CD4-positive, alpha-beta T cell treated with Interleukin-4 for 4 hours (primary cell): Measurements from ENCODE around the gene GNB1.
A peak's percentile ranks its signal among the peaks of the same experiment; 100 is the strongest.

ENCODE experiments used
- DNase-seq: peaks from one replicate; pipeline ENCODE4 v3.0.0-alpha.2; 2020

GNB1 gene

DNA sequence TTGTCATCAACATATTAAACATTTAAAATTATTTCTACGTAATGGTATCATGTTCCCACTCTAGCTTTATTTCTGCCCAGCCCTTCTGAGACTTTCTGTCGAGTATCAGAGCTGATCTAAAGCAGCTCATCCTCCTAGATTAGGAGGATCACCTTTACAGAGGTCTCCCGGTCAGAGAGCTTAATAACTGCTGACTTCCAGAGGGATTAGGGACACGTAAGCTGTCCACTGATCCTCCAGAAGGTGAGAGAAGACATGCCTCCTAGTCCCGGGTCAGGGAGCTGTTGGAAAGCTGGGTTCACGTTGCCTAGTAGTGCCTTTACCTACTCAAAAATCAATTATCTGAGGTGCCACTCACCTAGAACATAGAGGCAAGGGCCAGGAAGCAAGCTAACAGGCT, 81.4 kb downstream of the GNB1 start:
- DNase-seq, result no peak

GRCh38 chr1:1808206-1808605, 82.7 kb downstream of the GNB1 start:
- no peak for DNase-seq

DNA sequence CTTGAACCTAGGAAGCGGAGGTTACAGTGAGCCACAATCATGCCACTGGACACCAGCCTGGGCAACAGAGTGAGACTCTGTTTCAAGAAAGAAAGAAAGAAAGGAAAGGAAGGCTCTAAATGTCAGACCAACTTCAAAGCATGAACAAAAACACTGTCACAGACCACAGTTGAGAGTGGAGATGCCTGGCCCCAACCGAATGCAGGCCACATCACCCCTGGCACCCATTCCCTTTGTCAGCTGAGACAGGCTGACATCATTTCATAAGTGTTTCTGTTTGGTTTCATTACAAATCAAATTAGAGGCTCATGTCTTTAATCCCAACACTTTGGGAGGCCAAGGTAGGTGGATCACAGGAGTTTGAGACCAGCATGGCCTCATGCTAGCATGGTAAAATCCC, 84.0 kb downstream of the GNB1 start:
- DNase-seq, result no peak

GRCh38 chr1:1804301-1804700, 86.6 kb downstream of the GNB1 start:
- DNase-seq, result no peak

DNA sequence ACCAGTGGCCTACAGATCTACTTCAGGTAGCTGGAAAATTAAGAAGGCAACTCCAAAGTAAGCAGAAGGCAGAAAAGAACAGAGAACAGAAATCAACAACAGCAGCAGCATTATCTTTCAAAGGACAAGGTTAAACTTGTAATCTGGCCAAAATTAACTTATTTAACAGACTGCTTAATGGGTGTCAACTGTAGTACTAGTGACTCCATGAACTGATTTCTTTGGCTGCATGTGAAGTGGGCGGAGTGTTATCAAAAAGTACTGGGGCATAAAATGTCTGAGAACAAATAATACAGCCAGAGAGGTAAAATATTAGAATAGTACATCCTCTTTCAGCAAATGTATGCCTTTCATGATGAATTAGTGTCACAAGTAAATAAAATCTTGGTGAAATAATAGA, 88.0 kb downstream of the GNB1 start:
- no peak for DNase-seq

DNA sequence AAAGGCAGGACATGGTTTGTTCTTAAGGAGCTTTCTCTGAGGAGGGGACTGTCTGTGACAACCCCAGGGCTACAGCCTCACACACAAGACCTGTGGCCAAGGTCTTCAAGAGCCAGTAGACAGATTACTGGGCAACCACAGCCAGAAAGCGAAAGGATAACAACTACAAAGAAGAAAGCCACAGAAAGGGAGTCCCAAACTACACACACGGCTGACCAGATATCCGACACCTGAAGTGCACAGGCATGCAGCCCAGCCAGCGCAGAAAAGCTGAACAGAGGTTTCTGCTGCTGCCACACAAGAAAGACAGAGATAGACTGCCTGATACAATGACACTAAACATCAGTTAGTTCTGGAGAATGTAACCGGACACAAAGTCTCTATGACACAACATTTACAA, 91.2 kb downstream of the GNB1 start:
- no peak for DNase-seq

- DNase-seq, result no peak
Observed at GRCh38 chr1:1797731-1798341, 93.1 kb downstream of the GNB1 start.

- DNase-seq, result no peak
Observed at GRCh38 chr1:1796466-1796865, 94.4 kb downstream of the GNB1 start.

DNA sequence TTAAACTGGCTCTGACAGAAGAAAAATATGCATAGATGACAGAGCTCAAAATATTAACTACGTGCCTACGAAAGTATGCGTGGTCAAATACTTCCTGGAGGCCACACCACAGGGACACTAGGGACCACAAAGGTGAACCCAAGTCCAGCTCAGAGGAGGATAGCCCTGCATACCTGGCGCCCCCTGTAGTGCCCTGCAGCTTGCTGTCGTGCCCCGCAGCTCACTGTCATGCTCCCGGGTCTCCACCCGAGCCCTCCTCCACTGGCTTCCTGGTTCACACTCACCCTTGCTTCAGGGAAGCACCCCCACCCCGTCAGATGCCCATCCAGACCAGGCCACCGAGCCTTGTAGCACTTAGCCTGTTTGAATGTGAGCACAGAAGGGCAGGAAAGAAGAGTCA, 95.9 kb downstream of the GNB1 start:
- no peak for DNase-seq

DNA sequence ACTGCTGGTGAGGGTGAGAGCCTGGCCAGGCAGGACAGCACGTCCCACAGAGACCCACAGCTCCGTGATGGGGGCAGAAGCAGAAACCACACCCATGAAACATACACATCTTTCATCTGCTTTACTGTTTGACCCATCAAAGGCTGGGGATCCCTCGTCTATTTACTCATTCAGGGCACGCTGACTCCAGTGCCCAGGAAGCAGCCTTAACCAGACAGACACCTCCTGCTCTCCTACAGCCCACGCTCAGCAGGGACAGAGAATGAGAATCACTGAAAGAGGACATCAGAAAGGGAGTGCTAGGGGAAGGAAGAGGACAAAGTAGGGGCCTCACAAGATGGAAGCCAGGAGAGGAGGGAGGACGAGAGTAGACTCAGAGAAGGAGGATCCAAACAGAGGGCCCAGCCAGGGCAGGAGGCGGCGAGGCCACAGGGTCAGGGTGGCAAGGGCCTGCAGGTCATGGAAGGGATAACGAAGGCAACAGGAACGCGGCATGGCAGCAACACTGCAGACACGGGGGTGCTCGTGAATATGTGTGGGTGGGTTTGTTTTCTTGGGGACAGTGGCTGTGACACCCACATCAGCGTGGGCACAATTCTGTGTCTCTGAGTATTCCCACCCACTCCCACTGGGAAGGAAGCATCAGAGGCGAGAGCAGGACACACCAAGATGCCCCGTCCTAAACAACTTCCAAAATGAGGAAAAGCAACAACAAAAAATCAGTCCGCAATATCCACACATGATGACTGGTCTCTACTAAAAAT, 97.2 kb downstream of the GNB1 start:
- DNase-seq, result no peak

DNA sequence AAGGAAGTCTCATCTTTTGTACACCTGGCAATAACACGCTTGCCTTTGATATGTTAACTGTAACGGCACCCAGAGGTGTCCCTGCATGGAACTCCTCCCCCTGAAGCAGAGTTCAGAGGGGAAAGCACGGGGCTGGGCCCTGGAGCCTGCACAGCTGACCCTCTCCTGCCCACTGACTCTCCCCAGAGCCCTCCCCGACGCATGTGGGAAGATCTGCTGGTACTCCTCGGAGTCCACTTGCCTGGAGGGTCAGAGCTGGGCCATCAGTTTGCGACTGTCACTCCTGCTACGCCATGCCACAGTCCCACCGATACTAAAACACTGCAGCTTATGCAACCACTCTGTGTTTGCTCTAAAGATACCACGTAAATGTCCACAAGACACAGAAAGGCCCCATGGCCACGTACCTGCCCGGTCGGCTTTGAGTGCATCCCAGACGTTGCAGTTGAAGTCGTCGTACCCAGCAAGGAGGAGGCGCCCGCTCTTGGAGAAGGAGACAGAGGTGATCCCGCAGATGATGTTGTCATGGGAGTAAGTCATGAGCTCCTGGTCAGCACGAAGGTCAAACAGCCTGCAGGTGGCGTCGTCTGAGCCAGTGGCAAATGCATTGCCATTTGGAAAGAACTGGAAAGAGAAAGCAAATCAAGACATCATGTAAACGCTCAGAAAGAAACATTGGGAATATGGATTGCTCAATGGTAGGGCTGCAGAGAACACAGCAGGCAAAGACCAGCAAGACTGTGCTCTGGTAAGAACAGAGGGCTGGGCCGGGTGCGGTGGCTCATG, 102.0 kb downstream of the GNB1 start:
- DNase-seq, result no peak

- DNase-seq, result no peak
Observed at GRCh38 chr1:1788136-1788535, 102.8 kb downstream of the GNB1 start.

DNA sequence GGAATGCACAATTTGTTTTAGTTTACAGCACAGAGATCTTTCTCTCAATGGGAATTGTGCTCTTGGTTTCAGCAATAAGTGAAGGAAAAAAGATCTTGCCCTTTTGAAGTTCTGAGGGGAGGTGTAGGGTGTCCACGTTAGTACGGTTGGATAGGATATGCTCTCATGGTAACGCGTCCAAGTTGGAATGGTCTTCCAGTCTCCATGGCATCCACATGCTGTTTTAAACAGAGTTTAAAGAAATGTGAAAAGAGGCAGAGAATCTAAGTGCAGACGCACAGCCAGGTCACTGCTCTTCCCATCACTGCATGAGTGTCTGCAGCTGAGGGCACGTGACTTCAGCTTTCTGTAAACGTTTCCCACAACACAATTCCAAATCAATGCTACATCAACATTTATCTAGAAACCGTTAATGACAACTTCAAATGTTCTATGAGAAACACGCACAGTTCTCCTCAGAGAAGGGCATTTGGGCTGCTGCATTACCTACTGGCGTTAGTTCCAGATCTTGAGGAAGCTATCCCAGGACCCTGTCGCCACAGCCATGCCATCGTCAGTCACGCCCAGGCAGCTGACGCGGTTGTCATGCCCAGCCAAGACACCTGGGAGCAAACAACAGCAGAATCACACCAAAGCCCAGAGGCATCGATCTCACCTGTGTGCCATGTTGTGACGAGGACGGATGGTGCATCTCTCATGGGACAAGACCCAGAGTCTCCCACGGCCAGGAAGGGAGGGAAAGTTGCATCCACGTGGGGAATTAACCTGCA, 103.9 kb downstream of the GNB1 start:
- no peak for DNase-seq

DNA sequence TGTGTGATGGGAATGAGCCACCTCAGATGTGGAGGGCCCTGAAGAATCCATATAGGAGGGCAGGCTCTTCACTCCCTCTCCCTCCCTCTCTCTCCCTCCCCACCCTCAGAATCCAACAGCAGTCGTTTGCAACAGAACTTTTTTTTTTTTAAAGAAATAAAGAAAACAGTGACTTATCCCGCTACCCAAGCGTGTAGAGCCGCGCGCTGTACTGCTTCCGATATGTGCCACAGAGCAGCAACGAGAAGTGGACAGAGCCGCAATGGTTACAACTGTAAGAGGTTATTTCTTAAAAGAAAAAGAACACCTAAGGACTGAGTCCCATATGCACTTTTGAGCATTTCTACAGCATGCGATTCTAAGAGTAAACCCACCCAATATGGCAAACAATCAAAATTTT, 105.2 kb downstream of the GNB1 start:
- DNase-seq, result no peak

DNA sequence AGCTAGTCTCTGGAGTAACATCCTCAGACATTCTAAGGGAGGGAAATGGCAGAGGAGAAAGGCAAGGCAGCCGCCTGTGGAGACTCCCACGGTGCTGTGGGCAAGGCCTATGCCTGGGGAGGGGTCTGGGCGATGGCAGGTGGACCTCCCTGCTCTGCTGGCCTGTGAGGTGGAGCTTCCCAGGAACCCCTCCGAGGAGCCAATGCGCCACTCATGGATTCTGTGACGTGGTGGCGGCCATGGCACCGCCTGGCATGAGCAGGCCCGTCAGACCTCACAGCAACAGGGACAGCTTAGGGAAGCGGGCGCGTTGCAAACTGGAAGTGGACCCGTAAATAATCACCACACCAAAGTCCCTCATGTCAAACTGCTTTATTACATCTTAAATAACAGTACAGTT, 106.0 kb downstream of the GNB1 start:
- no peak for DNase-seq

DNA sequence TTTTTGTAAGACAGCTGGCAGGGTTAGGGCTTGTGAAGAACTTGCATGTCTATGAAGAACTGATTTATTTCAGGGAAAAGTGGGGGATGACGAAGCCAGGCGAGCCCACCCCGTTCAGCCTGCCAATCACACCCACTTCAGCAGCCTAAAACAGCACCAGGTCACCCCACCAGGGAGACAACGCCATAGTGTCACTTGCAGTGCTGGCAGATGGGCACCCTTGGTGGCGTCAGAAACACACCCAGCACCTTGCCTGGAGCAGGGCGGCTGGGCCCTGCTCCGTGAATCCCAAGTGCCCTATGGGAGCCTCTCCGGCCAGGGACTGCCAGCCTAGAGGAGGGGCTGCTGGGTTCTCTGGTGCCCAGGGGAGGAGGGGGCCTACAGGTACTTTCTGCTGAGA, 107.6 kb downstream of the GNB1 start:
- DNase-seq, result no peak

DNA sequence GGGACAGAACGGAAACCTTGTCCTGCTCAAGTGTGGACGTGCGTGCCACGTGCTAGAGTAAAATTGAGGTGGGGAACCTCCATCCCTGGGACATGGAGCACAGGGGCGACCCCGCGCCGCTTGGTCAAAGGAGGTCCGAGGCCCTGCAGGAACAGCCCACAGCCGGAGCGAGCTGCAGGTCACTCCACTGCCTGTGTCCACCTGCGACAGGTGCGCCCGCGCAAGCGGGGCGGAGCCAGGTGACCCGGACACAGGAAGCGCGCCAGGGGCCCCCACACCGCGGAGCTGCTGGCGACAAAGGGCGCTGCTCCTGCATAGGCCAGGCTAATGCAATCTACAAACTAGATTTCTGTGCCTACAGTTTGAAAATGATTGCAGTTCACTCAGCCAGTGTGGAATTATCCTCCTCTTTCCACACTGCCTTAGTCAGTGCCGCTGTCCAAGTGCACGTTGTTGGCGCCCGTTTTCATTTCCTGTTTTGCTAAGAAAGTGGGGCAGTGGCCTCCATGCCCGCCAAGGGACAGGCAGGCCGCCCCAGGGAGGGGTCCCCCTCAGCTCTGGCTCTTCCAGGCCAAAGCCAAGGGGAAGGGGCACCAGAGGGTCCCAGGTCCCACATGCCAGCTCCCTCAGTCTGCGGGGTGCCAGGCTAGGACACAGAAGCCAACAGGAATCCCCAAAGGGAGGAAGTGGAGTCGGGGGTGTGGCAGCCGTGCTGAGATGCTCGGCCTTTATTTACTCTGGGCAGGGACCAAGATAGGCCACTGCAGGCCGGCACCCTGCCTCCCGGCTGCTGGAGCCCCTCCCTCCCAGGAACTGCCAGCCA, 108.3 kb downstream of the GNB1 start:
- DNase-seq, result peak; percentile 21

- no peak for DNase-seq
Observed at GRCh38 chr1:1781526-1781903, 109.4 kb downstream of the GNB1 start.

DNA sequence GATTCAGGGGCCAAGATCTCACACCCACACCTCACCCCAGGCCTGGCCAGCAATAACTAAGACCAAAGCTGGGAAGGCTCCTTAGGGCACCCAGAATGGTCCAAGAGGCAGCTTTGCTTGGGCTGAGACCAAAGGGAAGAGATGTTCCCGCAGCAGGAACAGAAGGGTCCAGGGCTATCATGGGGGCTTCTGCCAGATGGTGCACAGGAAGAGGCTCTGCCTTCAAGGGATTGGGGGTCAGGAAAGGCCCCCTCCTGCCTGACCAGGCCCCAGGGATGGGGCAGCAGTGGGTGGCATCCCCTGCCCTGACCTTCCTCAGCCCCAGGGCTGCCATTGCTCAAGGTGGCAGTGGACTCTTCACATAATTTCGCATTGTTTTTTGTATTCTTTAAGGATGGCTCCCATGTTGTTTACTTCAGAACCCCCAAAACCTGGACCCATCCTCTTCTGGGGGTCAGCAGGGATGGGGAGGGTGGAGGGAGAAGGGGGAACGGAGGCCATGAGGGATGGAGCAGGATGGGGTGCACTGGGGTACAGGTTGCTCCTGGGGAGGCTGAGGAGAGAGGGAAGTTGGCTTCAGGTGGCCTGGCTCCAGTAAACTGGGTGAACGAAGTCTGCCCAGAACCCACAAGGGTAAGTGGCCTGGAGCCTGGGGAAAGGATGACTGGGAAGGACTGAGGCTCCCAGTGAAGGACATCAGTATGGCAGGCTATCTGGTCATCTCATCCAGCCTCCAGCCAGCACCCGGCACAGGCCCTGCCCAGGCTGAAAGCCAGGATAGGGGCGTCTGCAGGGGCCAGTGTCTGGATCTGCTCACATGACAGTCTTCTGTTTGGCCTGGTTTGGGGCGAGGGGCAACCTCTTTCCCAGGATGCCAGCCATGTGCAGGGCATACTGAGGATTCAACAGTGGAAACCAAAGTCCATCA, 110.0 kb downstream of the GNB1 start:
- no peak for DNase-seq

DNA sequence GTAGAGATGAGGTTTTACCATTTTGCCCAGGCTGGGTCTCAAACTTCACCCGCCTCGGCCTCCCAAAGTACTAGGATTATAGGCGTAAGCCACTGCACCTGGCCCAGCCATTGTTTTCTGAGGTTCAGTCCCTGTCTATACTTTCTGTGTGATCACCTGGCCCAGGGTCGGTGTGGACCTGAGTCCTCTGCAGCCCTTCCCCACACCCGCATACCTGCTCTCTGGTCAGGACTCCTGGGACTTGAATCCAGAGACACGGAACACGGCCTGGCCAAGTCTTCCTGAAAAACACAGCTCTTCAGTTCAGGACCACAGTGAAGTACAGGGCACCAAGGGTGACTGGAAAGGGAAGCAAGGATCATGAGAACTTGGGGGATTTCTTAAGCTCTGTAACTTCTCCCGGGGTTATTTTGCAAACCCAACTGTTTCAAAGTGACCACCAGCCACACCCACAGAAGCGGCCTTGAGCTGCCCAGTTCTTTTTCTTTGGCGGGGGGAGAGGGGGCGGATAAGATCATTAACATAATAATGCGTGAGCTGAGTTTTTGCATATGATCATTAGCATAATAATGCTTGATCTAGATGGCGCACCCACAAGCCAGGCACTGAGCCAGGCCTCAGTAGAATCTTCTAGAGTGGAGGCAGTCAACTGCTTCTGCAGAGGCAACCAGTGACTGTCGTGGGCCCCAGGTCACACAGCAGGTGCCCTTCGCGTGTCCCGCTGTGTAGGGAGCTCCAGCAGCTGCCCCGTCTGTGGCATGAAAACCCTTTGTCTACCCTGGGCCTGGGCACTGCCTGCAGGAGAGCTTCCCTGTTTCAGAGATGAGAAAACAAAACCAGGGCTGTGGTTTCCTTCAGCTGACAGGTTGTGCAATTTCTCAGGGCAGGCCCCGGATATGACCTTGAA, 110.9 kb downstream of the GNB1 start:
- peak; percentile 70 for DNase-seq
